Head of caudate nucleus (tissue), 42 donors: Measurements from ENCODE around the gene C4B.
"Not testable (repeated sequence)": the region's sequence is repeated elsewhere in the genome, so short reads cannot be mapped to it uniquely, and the experiment has no call there.

Experiments
- DNase-seq, 42 donors: peaks; one replicate each; pipeline versions ENCODE4 v3.0.0 to v3.0.0-alpha.2; 2020 to 2021; ENCODE audit warnings: mixed read lengths in 7 of 42
- intact Hi-C: fragments of 100-400 bp; cut with DNase I; formaldehyde crosslinking; loops from one replicate; pipeline ENCODE4 v1.15.0; 2022

C4B gene

GRCh38 chr6:31979238-31979898 lies 35.2 kb upstream of the C4B start:
- no peak for DNase-seq
- intact Hi-C loops, result no loop called here

DNA sequence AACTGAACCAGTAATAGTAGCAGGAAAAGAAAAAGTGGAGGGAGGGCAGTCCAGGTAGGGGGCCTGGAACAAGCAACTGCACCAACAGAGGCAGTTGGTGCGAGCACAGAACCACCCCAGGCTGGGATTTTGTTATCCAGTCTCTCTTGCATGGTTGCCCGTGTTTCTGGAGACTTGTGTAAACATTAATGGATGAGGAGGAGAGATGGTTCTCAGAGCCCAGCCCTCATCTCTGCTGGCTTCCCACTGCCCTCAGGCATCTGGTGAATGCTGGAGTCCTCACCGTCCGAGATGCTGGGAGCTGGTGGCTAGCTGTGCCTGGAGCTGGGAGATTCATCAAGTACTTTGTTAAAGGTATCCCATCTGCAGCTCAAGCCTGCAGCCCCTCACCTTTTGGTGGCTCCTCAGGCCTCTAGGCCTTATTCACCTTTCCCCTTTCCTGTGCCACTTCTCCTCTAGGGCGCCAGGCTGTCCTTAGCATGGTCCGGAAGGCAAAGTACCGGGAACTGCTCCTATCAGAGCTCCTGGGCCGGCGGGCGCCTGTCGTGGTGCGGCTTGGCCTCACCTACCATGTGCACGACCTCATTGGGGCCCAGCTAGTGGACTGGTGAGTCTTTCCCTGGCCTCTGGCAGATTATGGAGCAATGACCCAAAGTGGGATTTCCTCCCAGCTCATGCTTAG lies 34.3 kb upstream of the C4B start:
- not testable (repeated sequence) for DNase-seq

GRCh38 chr6:31980998-31981397 lies 33.6 kb upstream of the C4B start:
- DNase-seq, intact Hi-C loops: not testable (repeated sequence)

More for the DNA sequence above, 34.3 kb upstream of the C4B start:
- intact Hi-C loops, result not testable (repeated sequence)

GRCh38 chr6:31981744-31982143 lies 32.9 kb upstream of the C4B start, which contains the start of gene C4A:
C4A (plus strand) TSS chr6:31982057; CDS start chr6:31982108, 51 bp downstream.
- intact Hi-C loops, DNase-seq: not testable (repeated sequence)

DNA sequence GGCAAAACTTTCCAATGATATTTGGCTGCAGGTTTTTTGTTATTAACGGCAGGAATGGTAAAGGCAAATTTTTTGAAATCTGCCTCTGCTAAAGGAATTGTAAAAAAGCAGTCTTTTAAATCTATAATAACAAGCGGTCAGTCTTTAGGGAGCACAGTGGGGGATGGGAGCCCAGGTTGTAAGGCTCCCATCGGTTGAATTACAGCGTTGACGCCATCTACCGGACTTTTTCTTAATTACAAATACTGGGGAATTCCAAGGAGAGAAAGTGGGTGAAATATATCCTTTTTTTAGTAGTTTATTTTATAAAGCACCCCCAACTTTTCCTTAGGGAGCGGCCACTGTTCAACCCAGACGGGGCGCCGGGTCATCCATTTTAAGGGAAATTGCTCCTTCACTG lies 25.2 kb upstream of the C4B start:
- intact Hi-C loops, DNase-seq: not testable (repeated sequence)

- DNase-seq, intact Hi-C loops: not testable (repeated sequence)
These were observed 20.2 kb upstream of the C4B start for GRCh38 chr6:31994421-31994820.

DNA sequence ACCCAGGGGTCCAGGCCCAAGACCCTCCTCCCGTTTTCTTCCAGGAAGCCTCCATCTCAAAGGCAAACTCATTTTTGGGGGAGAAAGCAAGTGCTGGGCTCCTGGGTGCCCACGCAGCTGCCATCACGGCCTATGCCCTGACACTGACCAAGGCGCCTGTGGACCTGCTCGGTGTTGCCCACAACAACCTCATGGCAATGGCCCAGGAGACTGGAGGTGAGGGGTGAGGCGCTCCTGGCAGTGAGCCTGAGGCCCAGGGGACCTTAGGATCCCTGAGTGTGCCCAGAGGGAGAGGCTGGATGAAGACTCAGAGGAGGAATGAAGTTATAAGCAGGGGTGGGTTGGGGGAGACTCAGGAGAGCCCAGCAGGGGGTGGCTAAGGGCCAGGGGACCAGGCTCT lies 18.2 kb upstream of the C4B start:
- intact Hi-C loops, result not testable (repeated sequence)
- peak in 1 of 42 donors; percentile 21 for DNase-seq

- DNase-seq, intact Hi-C loops: not testable (repeated sequence)
These were observed 11.9 kb upstream of the C4B start for GRCh38 chr6:32002546-32003268.

DNA sequence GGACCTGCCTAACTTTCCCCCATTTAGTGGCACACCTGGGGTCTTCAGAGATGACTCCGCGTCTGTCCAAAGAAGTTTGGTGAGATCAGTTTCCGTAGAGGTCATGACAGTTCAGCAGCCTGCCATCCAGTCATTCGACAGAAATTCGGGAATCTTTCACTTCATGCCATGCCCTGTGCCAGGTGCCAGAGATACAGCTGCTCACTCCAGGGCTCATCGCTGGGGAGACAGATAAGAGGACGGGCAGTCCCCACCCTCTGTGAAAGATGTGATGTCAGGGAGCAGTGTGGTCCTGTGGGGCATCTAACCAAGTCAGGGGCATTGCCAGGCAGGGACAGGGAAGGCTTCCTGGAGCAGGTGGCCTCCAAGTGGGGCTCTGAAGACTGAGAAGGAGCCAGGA lies 11.3 kb upstream of the C4B start:
- intact Hi-C loops, DNase-seq: not testable (repeated sequence)

DNA sequence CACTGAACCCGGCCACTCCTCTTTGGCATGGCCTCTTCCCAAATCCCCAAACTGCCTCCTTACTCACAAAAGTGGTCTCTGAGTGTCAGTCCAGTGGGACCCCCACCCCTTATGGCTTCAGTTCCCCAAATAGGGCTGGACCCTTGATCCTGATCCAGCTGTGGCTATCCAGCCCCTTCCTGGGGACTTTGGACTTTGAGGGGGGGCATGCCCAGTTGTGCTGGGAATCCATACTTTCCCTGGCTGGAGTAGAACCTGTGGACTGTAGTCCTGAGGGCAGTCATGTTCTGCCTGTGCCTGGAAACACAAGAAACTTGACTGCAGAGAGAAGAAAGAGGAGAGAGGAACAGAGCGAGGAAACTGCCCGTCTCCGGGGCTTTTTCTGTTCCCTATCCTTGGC lies 10.2 kb upstream of the C4B start:
- peak in 5 of 42 donors; percentile 0 to 27 (median 5) for DNase-seq
- intact Hi-C loops, result not testable (repeated sequence)

- DNase-seq, result peak in 5 of 42 donors; percentile 0 to 24 (median 1)
- intact Hi-C loops, result not testable (repeated sequence)
These were observed 9.6 kb upstream of the C4B start for GRCh38 chr6:32004864-32005537.

DNA sequence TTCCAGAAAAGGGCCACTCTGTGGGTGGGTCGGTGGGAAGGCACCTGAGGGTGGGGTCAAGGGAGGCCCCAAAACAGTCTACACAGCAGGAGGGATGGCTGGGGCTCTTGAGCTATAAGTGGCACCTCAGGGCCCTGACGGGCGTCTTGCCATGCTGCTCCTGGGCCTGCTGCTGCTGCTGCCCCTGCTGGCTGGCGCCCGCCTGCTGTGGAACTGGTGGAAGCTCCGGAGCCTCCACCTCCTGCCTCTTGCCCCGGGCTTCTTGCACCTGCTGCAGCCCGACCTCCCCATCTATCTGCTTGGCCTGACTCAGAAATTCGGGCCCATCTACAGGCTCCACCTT lies 9.1 kb upstream of the C4B start:
- DNase-seq, result peak in 8 of 42 donors; percentile 1 to 18 (median 6)
- intact Hi-C loops, result not testable (repeated sequence)

DNA sequence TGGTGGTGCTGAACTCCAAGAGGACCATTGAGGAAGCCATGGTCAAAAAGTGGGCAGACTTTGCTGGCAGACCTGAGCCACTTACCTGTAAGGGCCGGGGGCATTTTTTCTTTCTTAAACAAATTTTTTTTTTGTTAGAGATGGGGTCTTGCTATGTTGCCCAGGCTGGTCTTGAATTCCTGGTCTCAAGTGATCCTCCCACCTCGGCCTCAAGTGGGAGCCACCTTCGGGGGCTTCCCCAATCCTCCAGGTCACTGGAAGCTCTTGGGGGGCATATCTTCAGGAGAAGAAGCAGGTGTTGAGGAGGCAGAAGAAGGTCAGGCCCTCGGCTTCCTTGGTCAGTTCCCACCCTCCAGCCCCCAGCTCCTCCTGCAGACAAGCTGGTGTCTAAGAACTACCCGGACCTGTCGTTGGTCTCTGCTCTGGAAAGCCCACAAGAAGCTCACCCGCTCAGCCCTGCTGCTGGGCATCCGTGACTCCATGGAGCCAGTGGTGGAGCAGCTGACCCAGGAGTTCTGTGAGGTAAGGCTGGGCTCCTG lies 8.5 kb upstream of the C4B start:
- intact Hi-C loops, result not testable (repeated sequence)
- peak in 7 of 42 donors; percentile 1 to 26 (median 3) for DNase-seq

- intact Hi-C loops, result not testable (repeated sequence)
- DNase-seq, result peak in 7 of 42 donors; percentile 3 to 10 (median 7)
These were observed 7.5 kb upstream of the C4B start for GRCh38 chr6:32007086-32007485.

DNA sequence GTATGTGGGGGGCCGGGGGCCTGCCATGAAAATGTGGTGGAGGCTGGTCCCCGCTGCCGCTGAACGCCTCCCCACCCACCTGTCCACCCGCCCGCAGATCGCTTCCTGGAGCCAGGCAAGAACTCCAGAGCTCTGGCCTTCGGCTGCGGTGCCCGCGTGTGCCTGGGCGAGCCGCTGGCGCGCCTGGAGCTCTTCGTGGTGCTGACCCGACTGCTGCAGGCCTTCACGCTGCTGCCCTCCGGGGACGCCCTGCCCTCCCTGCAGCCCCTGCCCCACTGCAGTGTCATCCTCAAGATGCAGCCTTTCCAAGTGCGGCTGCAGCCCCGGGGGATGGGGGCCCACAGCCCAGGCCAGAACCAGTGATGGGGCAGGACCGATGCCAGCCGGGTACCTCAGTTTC lies 6.6 kb upstream of the C4B start:
- DNase-seq, intact Hi-C loops: not testable (repeated sequence)

- peak in 3 of 42 donors; percentile 2 to 4 (median 3) for DNase-seq
- intact Hi-C loops, result not testable (repeated sequence)
These were observed 6.0 kb upstream of the C4B start for GRCh38 chr6:32008616-32009015.

DNA sequence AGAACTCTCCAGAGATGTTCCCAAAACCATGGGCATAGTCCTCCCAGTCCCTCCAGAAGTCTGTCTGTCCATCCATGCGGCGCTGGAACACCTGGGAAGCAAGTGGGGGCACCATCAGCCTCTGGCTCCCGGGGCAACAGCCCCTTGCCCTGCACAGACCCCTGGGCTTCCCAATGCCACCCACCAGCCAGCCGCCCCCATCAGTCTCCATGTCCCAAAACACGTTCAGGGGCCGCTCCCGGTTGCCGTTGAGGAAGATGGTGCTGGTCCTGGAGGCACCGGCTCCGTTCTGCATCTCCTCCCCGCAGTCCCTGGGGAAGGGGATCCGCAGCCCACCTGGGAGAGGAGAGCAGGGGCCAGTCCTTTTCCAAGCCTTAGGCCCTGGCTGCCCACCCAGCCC lies 5.1 kb upstream of the C4B start:
- DNase-seq, result peak in 2 of 42 donors; percentile 3 to 7
- intact Hi-C loops, result not testable (repeated sequence)

GRCh38 chr6:32010856-32011530 lies 3.6 kb upstream of the C4B start:
- intact Hi-C loops, result not testable (repeated sequence)
- peak in 3 of 42 donors; percentile 2 to 20 (median 9) for DNase-seq
